Activated T-helper 2 cell treated with anti-CD3 and anti-CD28 coated beads, Interferon-gamma antibody, Interleukin-2, Interleukin-4, amounts not matched to agents 10 μg/mL and 5 μg/mL and 100 μg/mL, durations not matched to agents 14 hours and 24 hours and 36 hours (primary cell): ENCODE results near the gene LAMTOR4. TPM values are rescaled to one million over a fixed set of nuclear protein-coding genes. Genes with fewer than 3 reads are reported as not detected.

Experiments
- DNase-seq: peaks from one replicate; pipeline ENCODE4 v3.0.0; 2021; ENCODE audit warnings: low spot score
- H3K27ac Mint-ChIP-seq: one replicate; pipeline ENCODE4 v1.8.0; 2021; ENCODE audit warnings: mixed read lengths
- H3K27me3 Mint-ChIP-seq: one replicate; pipeline ENCODE4 v1.8.0; 2021; ENCODE audit warnings: low read depth, mixed read lengths
- H3K36me3 Mint-ChIP-seq: one replicate; pipeline ENCODE4 v1.8.0; 2021; ENCODE audit warnings: low read depth, mixed read lengths
- H3K4me1 Mint-ChIP-seq: one replicate; pipeline ENCODE4 v1.8.0; 2021; ENCODE audit warnings: low read depth, mixed read lengths
- H3K4me3 Mint-ChIP-seq: one replicate; pipeline ENCODE4 v1.8.0; 2021; ENCODE audit warnings: low read depth, mild to moderate bottlenecking, moderate library complexity, mixed read lengths
- H3K9me3 Mint-ChIP-seq: one replicate; pipeline ENCODE4 v1.8.0; 2021; ENCODE audit warnings: mixed read lengths
- intact Hi-C: fragments of 100-400 bp; cut with micrococcal nuclease; formaldehyde crosslinking; loops from one replicate; pipeline ENCODE4 v1.15.1; 2023
- total RNA-seq: library from RNA; stranded (reverse); gene quantifications from 2 replicates; pipeline ENCODE4 v1.2.3, GENCODE V29; 2022

The LAMTOR4 gene
- total RNA-seq, 1 donor from 2014 or later, result 130 TPM

DNA sequence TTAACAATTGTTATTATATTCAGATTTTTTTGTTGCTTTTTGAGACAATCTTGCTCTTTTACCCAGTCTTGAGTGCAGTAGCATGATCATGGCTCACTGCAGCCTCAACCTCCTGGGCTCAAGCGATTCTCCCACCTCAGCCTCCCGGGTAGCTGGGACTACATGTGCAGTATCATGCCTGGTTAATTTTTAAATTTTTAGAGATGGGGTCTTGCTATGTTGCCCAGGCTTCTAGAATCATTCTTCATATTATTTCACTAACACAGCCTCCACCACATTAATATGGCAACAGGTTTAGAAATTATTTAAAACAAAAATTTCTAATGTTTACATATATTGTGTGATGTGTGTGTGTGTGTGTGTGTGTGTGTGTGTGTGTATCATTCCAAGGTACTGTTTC is 1.4 kb upstream of the LAMTOR4 start:
- DNase-seq, result no peak
- H3K4me3 Mint-ChIP-seq, result no peak overlapping the region
- H3K36me3 Mint-ChIP-seq, result peaks cover 13% of the 10 kb centered on the region
- H3K4me1 Mint-ChIP-seq, result peaks cover 14% of the 10 kb centered on the region
- H3K27ac Mint-ChIP-seq, result no peak overlapping the region
- H3K27me3 Mint-ChIP-seq, result no peaks in the 10 kb centered on the region
- H3K9me3 Mint-ChIP-seq, result no peaks in the 10 kb centered on the region
- intact Hi-C loops, result no loop called here

DNA sequence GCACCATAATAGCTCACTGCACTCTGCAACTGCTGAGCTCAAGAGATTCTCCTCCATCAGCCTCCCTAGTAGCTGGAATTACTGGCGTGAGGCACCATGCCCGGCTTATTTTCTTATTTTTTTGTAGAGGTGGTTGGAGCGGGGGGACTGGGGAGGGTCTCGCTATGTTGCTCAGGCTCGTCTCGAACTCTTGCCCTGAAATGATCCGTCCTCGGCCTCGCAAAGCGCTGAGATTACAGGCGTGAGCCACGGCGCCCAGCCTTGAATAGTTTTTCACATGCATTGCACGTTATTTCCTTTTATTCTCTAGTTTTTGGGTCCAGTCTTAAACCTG is 526 bp upstream of the LAMTOR4 start:
- Mint-ChIP-seq H3K27ac (peak overlapping the region; percentile 95), H3K36me3 (peaks cover 21% of the 10 kb centered on the region), H3K4me1 (peaks cover 18% of the 10 kb centered on the region), H3K27me3 (no peaks in the 10 kb centered on the region), H3K4me3 (peak overlapping the region; percentile 96), H3K9me3 (no peaks in the 10 kb centered on the region)
- DNase-seq, result no peak
- intact Hi-C loops, result loop anchor here (2.0 kb wide), 2 partner anchors 59 to 61 kb away; partner anchors contain the start of gene COPS6

DNA sequence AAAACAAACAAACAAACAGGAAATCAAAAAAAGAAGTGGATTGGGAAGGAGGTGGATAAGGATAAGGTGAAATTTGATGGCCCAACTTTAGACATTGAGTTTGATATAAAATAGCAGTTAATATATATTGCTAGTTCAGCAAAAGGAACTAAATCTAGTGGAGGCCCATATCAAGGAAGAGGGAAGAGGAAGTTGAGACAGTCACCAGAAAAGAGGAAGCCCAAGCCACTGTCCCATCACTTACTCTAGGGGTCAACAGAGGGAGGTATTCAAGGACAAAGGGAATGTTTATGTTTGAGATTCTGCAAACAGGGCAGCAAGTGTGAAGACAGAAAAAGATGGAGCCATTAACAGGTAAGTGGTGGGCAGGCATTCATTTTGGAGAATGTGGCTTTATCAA is 3.7 kb downstream of the LAMTOR4 start:
- Mint-ChIP-seq H3K4me1 (peaks cover 35% of the 10 kb centered on the region), H3K4me3 (no peak overlapping the region), H3K9me3 (no peaks in the 10 kb centered on the region), H3K36me3 (peaks cover 45% of the 10 kb centered on the region), H3K27me3 (no peaks in the 10 kb centered on the region), H3K27ac (peak overlapping the region; percentile 19)
- intact Hi-C loops, result no loop called here
- no peak for DNase-seq

DNA sequence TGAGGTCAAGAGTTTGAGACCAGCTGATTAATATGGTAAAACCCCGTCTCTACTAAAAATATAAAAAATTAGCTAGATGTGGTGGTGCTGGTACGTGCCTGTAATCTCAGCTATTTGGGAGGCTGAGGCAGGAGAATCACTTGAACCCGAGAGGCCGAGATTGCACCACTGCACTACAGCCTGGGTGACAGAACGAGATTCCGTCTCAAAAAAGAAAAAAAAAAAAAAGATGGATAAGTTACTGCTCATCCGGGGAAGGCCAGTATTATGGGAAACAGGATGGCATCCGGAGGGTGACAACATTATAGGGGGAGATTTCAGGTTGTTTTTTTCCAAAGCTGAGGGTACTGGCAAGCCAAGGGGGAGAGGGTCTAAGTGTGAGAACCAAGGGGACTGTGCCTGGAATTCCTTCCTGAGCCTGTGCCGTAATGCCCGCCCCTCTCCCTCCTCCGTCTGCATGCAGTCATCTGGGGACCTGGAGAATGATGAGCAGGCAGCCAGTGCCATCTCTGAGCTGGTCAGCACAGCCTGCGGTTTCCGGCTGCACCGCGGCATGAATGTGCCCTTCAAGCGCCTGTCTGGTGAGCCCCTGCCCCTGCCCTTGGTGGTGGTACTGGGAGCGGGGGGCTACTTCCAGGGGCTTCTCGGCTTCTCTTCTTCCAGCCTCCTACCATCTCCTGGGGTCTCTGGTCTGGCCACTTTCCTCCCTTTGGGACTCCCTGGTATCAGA is 4.4 kb downstream of the LAMTOR4 start:
- intact Hi-C loops, result no loop called here
- peaks cover 38% of the 10 kb centered on the region for H3K4me1 Mint-ChIP-seq
- no peak for DNase-seq
- H3K4me3 Mint-ChIP-seq, result no peak overlapping the region
- H3K36me3 Mint-ChIP-seq, result peaks cover 49% of the 10 kb centered on the region
- H3K27ac Mint-ChIP-seq, result no peak overlapping the region
- no peaks in the 10 kb centered on the region for H3K9me3 Mint-ChIP-seq
- H3K27me3 Mint-ChIP-seq, result no peaks in the 10 kb centered on the region

DNA sequence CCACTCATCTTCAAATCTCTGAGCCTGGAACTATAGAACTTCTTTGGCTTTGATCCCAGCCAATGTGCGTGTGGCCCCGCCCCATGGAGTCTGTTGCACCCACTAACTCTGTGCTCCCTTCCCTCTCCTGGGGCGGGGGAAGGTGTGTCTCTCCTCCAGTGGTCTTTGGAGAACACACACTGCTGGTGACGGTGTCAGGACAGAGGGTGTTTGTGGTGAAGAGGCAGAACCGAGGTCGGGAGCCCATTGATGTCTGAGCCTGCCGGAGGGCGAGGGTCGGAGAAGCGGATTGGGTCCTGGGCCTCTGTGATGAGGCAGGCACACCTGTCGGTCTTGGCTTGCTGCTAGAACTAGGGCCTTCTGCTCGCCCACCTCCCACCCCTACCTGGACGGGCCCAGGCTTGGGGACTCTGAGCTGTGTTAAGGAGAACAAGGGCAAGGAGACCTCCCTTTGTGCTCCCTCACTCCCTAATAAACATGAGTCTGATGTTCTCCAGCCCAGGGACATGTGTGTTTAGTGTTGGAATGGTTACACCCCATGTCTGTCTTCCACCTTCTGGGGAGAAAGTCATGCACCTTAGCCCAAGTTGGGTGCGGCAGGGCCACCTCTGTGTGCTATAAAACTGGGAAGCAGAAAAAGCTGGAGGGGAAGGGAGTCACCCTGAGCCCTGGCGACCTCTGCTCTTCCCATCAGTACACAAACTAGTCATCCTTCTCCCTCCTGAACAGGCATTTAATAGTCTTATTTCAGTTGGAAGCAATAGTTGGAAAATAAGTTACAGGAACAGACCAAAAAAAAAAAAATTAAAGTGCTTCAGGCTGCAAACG is 5.2 kb downstream of the LAMTOR4 start:
- H3K36me3 Mint-ChIP-seq, result peaks cover 49% of the 10 kb centered on the region
- H3K27me3 Mint-ChIP-seq, result no peaks in the 10 kb centered on the region
- H3K9me3 Mint-ChIP-seq, result no peaks in the 10 kb centered on the region
- peaks cover 35% of the 10 kb centered on the region for H3K4me1 Mint-ChIP-seq
- no peak overlapping the region for H3K27ac Mint-ChIP-seq
- no peak overlapping the region for H3K4me3 Mint-ChIP-seq
- DNase-seq, result no peak
- intact Hi-C loops, result no loop called here

DNA sequence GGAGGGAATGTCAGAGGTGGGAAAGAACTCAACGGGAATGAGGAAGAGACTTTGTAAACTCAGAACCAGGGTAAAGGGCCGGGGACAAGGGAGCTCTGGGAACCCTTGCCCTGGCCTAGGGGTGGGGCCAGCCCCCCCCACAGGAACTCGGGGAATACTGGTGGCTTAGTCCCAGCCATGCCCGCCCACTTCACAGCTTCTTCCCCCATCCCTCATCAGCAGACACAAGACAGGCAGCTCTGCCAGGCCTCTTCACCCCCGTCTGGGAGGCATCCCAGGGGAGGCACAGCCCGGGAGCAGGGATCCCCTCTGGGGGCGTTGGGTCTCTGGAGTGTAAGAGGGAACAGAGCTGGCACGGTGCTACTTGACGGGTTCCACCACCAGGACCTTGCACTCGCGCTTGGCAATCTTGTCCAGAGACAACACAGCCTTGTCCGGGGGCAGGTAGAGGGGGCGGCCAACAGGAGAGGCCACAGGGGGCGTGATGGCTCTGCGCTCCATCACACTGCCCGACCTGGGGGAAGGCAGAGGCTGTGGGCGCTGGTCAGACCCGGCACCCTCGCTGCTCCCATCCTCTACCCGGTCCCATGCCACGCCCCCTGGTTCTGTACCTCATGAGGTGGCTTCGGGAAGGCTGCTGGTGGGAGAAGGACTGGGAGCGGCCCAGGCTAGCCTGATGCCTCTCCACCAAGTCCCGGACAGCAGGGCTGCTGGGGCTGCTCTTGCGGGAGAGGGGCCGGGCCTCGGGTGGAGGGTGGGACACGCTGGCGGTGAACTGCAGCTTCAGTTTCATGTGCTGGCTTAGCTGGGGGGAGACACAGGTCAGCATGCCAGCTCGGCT is 6.2 kb downstream of the LAMTOR4 start:
- no peak overlapping the region for H3K4me3 Mint-ChIP-seq
- intact Hi-C loops, result no loop called here

DNA sequence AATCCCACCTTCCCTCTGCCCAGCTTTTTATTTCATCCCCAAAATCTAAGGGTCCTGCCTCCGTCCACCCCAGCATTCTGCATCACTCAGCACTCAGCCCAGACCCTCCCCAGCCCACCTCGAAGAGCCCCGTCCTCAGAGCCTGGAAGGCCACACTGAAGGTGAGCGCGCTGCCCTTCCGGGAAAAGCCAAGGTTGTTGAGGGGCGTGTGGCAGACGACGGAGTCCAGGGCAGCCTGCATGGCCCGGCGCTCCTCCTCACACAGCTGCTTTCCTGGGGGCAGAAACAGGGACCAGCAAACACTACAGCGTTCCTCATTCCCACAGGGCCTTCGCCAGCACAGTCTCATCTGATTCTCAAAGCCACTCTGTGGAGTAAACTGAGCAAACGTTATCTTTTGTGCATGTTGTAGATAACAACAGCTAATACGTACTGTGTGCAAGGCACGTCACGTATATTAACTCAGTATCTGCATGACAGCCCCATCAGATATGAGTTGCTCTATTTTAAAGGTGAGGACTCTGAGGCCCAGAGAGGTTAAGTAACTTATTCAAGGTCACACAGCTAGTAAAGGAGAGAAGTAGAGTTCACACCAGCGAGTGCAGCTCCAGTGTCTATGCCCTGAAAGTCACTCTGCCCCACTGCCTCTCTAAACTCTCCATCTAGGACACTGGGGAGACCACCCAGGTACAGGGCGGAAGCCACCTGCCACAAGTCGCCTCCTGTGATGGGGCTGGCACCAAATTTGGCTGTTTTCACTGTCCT is 7.0 kb downstream of the LAMTOR4 start:
- no peaks in the 10 kb centered on the region for H3K9me3 Mint-ChIP-seq
- intact Hi-C loops, result no loop called here
- peaks cover 33% of the 10 kb centered on the region for H3K4me1 Mint-ChIP-seq
- H3K27ac Mint-ChIP-seq, result no peak overlapping the region
- DNase-seq, result no peak
- no peaks in the 10 kb centered on the region for H3K27me3 Mint-ChIP-seq
- no peak overlapping the region for H3K4me3 Mint-ChIP-seq
- H3K36me3 Mint-ChIP-seq, result peaks cover 44% of the 10 kb centered on the region

More for the DNA sequence above, 6.2 kb downstream of the LAMTOR4 start:
- Mint-ChIP-seq H3K9me3 (no peaks in the 10 kb centered on the region), H3K27ac (no peak overlapping the region), H3K36me3 (peaks cover 49% of the 10 kb centered on the region), H3K27me3 (no peaks in the 10 kb centered on the region), H3K4me1 (peaks cover 39% of the 10 kb centered on the region)
- no peak for DNase-seq

DNA sequence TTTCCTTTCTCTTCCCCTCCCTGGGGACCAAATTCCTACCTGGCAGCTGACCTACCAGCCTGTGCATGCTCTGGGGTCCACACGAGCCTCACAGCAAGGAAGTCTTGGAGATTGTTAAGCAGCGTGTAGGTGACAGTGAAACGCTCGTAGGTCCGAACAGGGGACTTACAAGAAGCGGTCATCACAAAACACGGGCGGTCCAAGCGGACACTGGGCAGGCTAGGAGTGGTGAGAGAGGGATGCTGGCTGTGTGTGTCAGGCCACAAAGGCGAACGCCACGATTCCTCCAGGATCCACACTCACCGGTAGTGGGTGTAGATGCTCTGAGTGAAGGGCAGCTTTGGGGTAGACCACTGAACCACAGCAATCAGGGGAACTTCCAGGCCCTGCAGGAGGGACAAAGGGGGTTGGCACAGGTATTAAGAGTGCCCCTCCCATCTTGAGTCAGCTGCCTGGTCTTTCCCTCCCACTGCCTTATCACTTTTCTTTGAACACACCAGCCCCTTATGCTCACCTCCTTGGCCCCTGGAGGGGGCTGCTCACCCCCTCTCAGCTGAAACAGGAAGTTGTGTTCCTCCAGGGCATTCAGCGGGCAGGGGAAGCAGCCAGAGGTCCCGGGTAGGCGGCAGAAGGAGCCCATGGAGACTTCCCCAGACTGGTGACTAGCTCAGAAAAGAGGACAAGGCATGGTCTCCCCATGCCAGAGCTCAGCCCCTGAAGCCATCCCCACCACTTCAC is 7.8 kb downstream of the LAMTOR4 start:
- Mint-ChIP-seq H3K4me1 (peaks cover 33% of the 10 kb centered on the region), H3K9me3 (no peaks in the 10 kb centered on the region), H3K27me3 (no peaks in the 10 kb centered on the region), H3K27ac (no peak overlapping the region), H3K4me3 (peak overlapping the region; percentile 77), H3K36me3 (peaks cover 44% of the 10 kb centered on the region)
- intact Hi-C loops, result no loop called here
- no peak for DNase-seq

DNA sequence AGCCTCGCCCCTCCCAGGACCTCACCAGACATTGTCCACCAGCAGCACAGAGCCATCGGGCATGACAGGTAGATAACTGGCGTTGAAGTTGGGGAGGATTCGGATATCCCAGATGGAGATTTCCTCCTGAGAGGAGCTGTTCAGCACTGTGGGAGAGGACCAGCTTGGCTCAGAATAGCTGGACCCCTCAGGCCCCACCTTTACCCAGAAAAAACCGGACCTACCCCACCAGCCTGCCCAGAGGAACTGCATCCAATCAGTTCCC is 8.3 kb downstream of the LAMTOR4 start:
- Mint-ChIP-seq H3K27me3 (no peaks in the 10 kb centered on the region), H3K4me3 (peak overlapping the region; percentile 77), H3K9me3 (no peaks in the 10 kb centered on the region), H3K36me3 (peaks cover 39% of the 10 kb centered on the region), H3K4me1 (peaks cover 31% of the 10 kb centered on the region), H3K27ac (no peak overlapping the region)
- no peak for DNase-seq
- intact Hi-C loops, result no loop called here

DNA sequence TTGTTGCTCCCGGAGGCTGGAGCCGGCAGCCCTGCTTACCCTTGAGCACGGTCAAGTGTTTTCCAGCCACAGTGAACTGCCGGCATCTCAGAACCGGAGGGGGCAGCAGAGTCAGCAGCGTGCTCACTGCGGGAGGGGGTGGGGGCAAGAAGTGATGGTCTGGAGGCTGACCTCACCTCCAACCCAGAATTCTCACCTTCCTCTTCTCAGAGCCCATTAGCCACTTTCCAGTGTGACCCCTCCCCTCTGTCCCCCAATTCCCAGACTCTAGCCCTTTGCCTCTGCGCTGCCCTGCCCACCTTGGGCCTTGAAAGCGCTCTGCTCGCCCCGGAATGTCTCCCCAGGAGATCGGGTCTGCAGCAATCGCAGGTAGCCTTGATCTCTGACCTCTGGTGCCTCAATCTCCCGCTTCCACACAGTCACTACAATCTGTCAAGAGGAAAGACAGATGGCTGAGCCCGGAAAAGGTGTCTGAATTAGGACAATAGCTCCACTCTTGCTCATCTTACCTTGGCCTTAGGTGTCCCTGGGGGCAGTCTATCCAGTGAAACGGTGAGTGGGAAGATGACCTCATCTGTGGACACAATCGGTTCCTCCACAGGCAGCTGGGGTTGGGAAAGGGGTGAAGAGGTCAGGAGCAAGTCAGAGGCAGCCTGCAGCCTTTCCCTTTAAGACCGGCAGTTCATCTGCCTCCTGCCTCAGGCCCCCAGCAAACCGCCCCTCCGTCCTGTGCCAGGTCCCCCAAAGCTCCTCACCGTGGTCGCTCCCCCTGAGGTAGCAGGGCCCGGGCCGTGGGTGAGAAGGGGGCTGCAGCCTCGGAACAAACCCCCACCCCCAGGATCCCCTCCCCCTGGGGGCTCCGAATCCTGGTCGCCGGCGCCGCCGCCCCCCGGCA is 8.9 kb downstream of the LAMTOR4 start:
- H3K27ac Mint-ChIP-seq, result peak overlapping the region; percentile 55
- peak overlapping the region; percentile 77 for H3K4me3 Mint-ChIP-seq
- peaks cover 33% of the 10 kb centered on the region for H3K36me3 Mint-ChIP-seq
- no peak for DNase-seq
- H3K9me3 Mint-ChIP-seq, result no peaks in the 10 kb centered on the region
- intact Hi-C loops, result no loop called here
- no peaks in the 10 kb centered on the region for H3K27me3 Mint-ChIP-seq
- peaks cover 29% of the 10 kb centered on the region for H3K4me1 Mint-ChIP-seq
